IPS-20b (cell line): ENCODE measurements around the gene LHFPL3.

Experiments
- H3K27ac ChIP-seq: one replicate; pipeline ENCODE4 v1.5.1; 2013; ENCODE audit warnings: low read length
- H3K27me3 ChIP-seq: 2 replicates; pipeline ENCODE4 v1.6.1; 2013; ENCODE audit warnings: mild to moderate bottlenecking, low read length, inconsistent platforms; ENCODE audit not compliant: insufficient read depth
- H3K36me3 ChIP-seq: 2 replicates; pipeline ENCODE4 v1.6.1; 2013; ENCODE audit warnings: low read depth, mild to moderate bottlenecking, inconsistent platforms, low read length, moderate library complexity; ENCODE audit not compliant: insufficient read depth
- H3K4me1 ChIP-seq: 2 replicates; pipeline ENCODE4 v1.6.1; 2013; ENCODE audit warnings: mild to moderate bottlenecking, control low read depth, inconsistent platforms, low read length, moderate library complexity; ENCODE audit not compliant: insufficient read depth
- H3K4me3 ChIP-seq: 2 replicates; pipeline ENCODE4 v1.5.1; 2013; ENCODE audit warnings: mild to moderate bottlenecking, low read length, inconsistent platforms
- H3K9ac ChIP-seq: 2 replicates; pipeline ENCODE4 v1.6.1; 2013; ENCODE audit warnings: low read depth, mild to moderate bottlenecking, inconsistent platforms, low read length, moderate library complexity
- H3K9me3 ChIP-seq: 2 replicates; pipeline ENCODE4 v1.6.1; 2013; ENCODE audit warnings: mild to moderate bottlenecking, low read depth, low read length, inconsistent platforms; ENCODE audit not compliant: insufficient read depth

LHFPL3 gene

DNA sequence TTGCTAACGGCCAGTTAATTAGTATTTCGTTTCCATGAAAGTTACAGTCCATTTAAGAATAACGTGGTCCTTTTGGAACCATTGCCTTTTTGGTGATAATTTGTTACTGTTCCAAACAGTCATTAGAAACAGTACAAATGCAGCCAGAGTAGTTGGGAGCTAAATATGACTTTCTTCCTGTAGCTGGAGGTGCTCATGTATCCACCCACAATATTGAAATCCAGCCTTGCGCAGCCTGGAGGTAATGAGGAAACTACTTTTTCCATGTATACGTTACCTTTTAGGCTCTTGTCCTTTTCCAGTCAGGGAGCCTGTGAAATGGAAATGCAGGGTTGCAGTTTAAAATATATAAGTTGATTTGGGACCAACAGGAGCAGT, 43.6 kb downstream of the LHFPL3 start:
- Histone ChIP-seq H3K9me3 (no peaks in the 10 kb centered on the region), H3K27ac (no peak overlapping the region), H3K9ac (no peak overlapping the region), H3K4me3 (no peak overlapping the region), H3K36me3 (no peaks in the 10 kb centered on the region), H3K27me3 (no peaks in the 10 kb centered on the region), H3K4me1 (no peaks in the 10 kb centered on the region)

- no peak overlapping the region for H3K9ac ChIP-seq
- peaks cover under 1% of the 10 kb centered on the region; the same call in 1 of the 2 replicates for H3K9me3 ChIP-seq
- H3K27ac ChIP-seq = no peak overlapping the region
- no peaks in the 10 kb centered on the region for H3K4me1 ChIP-seq
- no peak overlapping the region for H3K4me3 ChIP-seq
- no peaks in the 10 kb centered on the region for H3K27me3 ChIP-seq
- H3K36me3 ChIP-seq = no peaks in the 10 kb centered on the region
These were observed 54.2 kb downstream of the LHFPL3 start for GRCh38 chr7:104382616-104383015.

GRCh38 chr7:104386943-104387342, 58.5 kb downstream of the LHFPL3 start:
- peaks cover 14% of the 10 kb centered on the region for H3K9me3 ChIP-seq
- H3K4me1 ChIP-seq = no peaks in the 10 kb centered on the region
- no peak overlapping the region for H3K27ac ChIP-seq
- H3K9ac ChIP-seq = no peak overlapping the region
- no peaks in the 10 kb centered on the region for H3K27me3 ChIP-seq
- H3K36me3 ChIP-seq = no peaks in the 10 kb centered on the region
- no peak overlapping the region for H3K4me3 ChIP-seq

DNA sequence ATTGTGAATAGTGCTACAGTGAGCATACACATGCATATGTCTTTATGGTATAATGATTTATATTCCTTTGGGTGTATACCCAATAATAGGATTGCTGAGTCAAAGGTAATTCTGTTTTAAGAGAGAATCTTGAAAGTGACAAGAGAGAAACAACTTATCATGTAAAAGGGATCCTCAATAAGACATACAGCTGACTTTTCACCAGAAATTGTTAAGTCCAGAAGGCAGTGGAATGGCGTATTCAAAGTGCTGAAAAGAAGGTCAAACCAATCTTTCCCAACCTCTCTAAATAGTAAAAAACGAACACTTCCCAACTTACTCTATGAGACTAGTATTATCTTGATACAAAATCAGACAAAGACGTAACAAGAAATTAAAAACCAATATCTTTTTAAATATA, 59.8 kb downstream of the LHFPL3 start:
- no peak overlapping the region for H3K4me3 ChIP-seq
- no peak overlapping the region for H3K27ac ChIP-seq
- peaks cover 14% of the 10 kb centered on the region for H3K9me3 ChIP-seq
- no peaks in the 10 kb centered on the region for H3K4me1 ChIP-seq
- no peak overlapping the region for H3K9ac ChIP-seq
- no peaks in the 10 kb centered on the region for H3K27me3 ChIP-seq
- no peaks in the 10 kb centered on the region for H3K36me3 ChIP-seq

DNA sequence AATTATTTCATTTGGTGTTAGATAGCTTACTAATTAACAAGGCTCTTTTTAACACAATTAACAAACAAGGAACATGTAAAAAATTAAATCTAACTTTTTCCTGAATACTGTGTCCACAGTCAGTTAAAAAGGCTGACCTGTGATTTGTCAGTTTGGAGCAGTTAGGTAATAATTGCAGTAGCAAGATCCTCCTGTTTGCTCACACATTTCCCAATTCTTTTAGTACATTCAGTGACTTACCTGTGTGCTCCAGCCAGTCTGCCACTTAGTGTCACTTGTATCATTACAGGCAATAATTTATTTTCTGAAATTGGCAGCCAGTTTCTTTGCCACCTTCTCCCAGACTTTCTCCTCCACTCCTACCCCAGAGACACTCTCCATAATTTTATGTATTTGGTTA, 66.8 kb downstream of the LHFPL3 start:
- H3K36me3 ChIP-seq = no peaks in the 10 kb centered on the region
- H3K4me3 ChIP-seq = no peak overlapping the region
- H3K9ac ChIP-seq = no peak overlapping the region
- no peaks in the 10 kb centered on the region for H3K9me3 ChIP-seq
- no peaks in the 10 kb centered on the region for H3K4me1 ChIP-seq
- H3K27me3 ChIP-seq = no peaks in the 10 kb centered on the region
- H3K27ac ChIP-seq = no peak overlapping the region

- Histone ChIP-seq H3K9me3 (no peaks in the 10 kb centered on the region), H3K27me3 (no peaks in the 10 kb centered on the region), H3K36me3 (no peaks in the 10 kb centered on the region), H3K4me1 (no peaks in the 10 kb centered on the region), H3K27ac (no peak overlapping the region), H3K9ac (no peak overlapping the region), H3K4me3 (no peak overlapping the region)
These were observed 69.0 kb downstream of the LHFPL3 start for GRCh38 chr7:104397442-104397841.

DNA sequence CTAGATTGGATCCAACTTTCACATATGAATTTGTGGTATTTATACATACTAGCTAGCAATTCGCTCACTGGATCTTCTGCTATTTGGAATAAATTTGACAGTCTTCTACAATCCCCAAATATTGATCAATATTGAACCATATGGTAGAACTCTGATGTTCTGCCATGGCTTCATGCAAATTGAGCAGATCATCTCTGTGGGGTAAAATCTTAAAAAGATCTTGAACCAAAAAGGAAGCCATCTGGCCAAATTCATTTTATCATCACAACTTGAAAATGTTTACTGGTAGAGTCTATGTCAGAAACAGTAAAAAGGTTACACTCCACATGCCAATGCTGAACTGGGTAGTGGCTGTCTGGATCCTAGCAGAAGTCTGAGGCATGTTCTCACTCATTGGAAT, 80.0 kb downstream of the LHFPL3 start:
- H3K27me3 ChIP-seq = no peaks in the 10 kb centered on the region
- H3K36me3 ChIP-seq = no peaks in the 10 kb centered on the region
- no peak overlapping the region for H3K4me3 ChIP-seq
- no peaks in the 10 kb centered on the region for H3K9me3 ChIP-seq
- no peaks in the 10 kb centered on the region for H3K4me1 ChIP-seq
- no peak overlapping the region for H3K27ac ChIP-seq
- H3K9ac ChIP-seq = no peak overlapping the region

- Histone ChIP-seq H3K4me3 (no peak overlapping the region), H3K9me3 (no peaks in the 10 kb centered on the region), H3K36me3 (no peaks in the 10 kb centered on the region), H3K27ac (no peak overlapping the region), H3K4me1 (no peaks in the 10 kb centered on the region), H3K9ac (no peak overlapping the region), H3K27me3 (no peaks in the 10 kb centered on the region)
These were observed 82.3 kb downstream of the LHFPL3 start for GRCh38 chr7:104410742-104411141.

- Histone ChIP-seq H3K9ac (no peak overlapping the region), H3K4me3 (no peak overlapping the region), H3K27ac (no peak overlapping the region), H3K9me3 (no peaks in the 10 kb centered on the region), H3K27me3 (no peaks in the 10 kb centered on the region), H3K4me1 (no peaks in the 10 kb centered on the region), H3K36me3 (no peaks in the 10 kb centered on the region)
These were observed 84.5 kb downstream of the LHFPL3 start for GRCh38 chr7:104412911-104413310.

DNA sequence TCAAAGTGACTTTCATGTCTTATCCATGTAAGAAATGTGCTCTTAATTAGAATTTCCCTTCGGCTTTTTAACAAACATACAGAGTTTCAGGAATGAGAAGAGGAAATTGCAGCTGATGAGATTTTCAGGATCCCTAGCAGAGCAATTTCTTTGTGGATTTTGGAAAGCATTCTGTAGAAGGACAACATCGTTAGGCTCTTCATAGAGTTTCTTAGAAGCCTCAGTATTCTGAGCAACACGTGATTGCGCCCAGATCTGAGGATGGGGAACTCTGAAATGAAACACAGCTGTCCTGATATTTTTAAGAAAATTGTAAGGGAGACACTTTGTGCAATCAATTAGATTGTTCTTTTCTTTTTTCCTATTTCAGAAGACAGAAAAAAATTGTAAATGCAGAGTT, 85.8 kb downstream of the LHFPL3 start:
- H3K4me3 ChIP-seq = no peak overlapping the region
- no peak overlapping the region for H3K9ac ChIP-seq
- no peaks in the 10 kb centered on the region for H3K36me3 ChIP-seq
- H3K27ac ChIP-seq = no peak overlapping the region
- H3K9me3 ChIP-seq = no peaks in the 10 kb centered on the region
- H3K27me3 ChIP-seq = no peaks in the 10 kb centered on the region
- no peaks in the 10 kb centered on the region for H3K4me1 ChIP-seq

- Histone ChIP-seq H3K27ac (no peak overlapping the region), H3K36me3 (no peaks in the 10 kb centered on the region), H3K9ac (no peak overlapping the region), H3K4me3 (no peak overlapping the region), H3K4me1 (no peaks in the 10 kb centered on the region), H3K9me3 (no peaks in the 10 kb centered on the region), H3K27me3 (no peaks in the 10 kb centered on the region)
These were observed 87.3 kb downstream of the LHFPL3 start for GRCh38 chr7:104415700-104416099.

DNA sequence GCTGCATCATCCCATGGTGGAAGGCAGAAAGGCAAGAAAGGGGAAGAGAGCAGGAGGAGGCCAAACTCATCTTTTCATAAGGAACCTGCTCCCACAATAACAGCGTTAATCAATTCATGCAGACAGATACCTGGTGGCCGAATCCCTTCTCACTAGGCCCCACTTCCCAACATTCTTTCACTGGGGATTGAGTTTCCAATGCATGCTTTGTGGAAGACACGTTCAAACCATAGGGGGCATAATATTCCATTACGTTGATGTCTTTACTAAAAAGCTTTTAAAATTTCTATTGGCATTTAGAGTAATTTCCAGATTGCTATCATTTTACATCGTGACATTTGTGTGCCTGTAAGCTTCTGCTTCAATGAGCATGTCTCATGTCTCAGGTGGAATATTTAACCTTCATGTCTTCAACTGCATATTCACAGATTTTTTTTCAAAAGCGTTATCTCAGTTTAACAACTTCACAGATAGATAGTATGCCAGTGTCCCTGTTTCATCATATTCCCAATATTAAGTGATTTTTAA, 88.5 kb downstream of the LHFPL3 start:
- Histone ChIP-seq H3K36me3 (no peaks in the 10 kb centered on the region), H3K27me3 (no peaks in the 10 kb centered on the region), H3K27ac (no peak overlapping the region), H3K4me1 (no peaks in the 10 kb centered on the region), H3K9me3 (no peaks in the 10 kb centered on the region), H3K9ac (no peak overlapping the region), H3K4me3 (no peak overlapping the region)

DNA sequence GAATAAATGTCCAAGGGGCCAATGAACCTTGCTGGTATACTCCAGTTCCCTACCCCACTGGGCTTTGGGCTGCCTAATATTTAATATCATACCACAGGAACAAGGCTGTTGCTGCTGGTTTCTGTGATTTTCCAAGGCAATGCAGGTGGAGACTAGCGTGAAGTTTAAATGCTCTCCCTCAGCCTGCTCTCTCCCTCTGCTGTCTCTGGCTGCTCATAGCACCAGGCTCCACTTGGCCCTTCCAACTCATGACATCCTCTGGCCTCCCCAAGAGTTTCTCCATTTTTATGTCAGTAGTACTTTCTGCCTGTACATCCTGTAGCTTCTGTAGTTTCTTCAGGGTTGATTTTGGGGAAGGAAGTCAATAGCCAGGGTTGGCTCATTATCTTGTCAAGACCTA, 103.5 kb downstream of the LHFPL3 start:
- H3K9ac ChIP-seq = no peak overlapping the region
- H3K27me3 ChIP-seq = no peaks in the 10 kb centered on the region
- no peaks in the 10 kb centered on the region for H3K36me3 ChIP-seq
- H3K9me3 ChIP-seq = no peaks in the 10 kb centered on the region
- no peak overlapping the region for H3K4me3 ChIP-seq
- H3K4me1 ChIP-seq = no peaks in the 10 kb centered on the region
- H3K27ac ChIP-seq = no peak overlapping the region
